ENCODE data around the gene GEMIN4.

The GEMIN4 gene

GRCh38 chr17:752002-752619, at the start of gene GEMIN4:
TSS of gene GEMIN4 (minus strand) at chr17:752264. CDS start at chr17:752142, 122 bp downstream.
- H3K27ac ChIP-seq (ENCODE audit: low read length) = peak within 1 kb of the TSS; percentile 38
- peaks cover 4% of the 10 kb centered on the region; the same call in 1 of the 2 replicates for H3K9me3 ChIP-seq (ENCODE audit: insufficient read depth, low read depth, low read length)
- H3K27me3 ChIP-seq (ENCODE audit: insufficient read depth, low read length) = no peaks in the 10 kb centered on the region
- H3K4me1 ChIP-seq (ENCODE audit: insufficient read depth, low read length) = peaks cover 4% of the 10 kb centered on the region; the same call in 1 of the 2 replicates
- peaks cover 28% of the 10 kb centered on the region for H3K36me3 ChIP-seq (ENCODE audit: insufficient read depth, low read depth, low read length)
- H3K9ac ChIP-seq (ENCODE audit: low read depth, low read length) = peak within 1 kb of the TSS; percentile 86
- peak within 1 kb of the TSS; percentile 84 for H3K4me3 ChIP-seq (ENCODE audit: low read length)

GRCh38 chr17:801660-802059, 49.6 kb upstream of the GEMIN4 start:
- H3K9ac ChIP-seq (ENCODE audit: low read depth, low read length) = no peak overlapping the region
- peaks cover 34% of the 10 kb centered on the region for H3K36me3 ChIP-seq (ENCODE audit: insufficient read depth, low read depth, low read length)
- no peak overlapping the region for H3K4me3 ChIP-seq (ENCODE audit: low read length)
- no peaks in the 10 kb centered on the region for H3K4me1 ChIP-seq (ENCODE audit: insufficient read depth, low read length)
- H3K9me3 ChIP-seq (ENCODE audit: insufficient read depth, low read depth, low read length) = no peaks in the 10 kb centered on the region
- H3K27me3 ChIP-seq (ENCODE audit: insufficient read depth, low read length) = no peaks in the 10 kb centered on the region
- no peak overlapping the region for H3K27ac ChIP-seq (ENCODE audit: low read length)

GRCh38 chr17:800446-801242, 48.6 kb upstream of the GEMIN4 start:
- H3K27ac ChIP-seq (ENCODE audit: low read length) = no peak overlapping the region
- no peaks in the 10 kb centered on the region for H3K4me1 ChIP-seq (ENCODE audit: insufficient read depth, low read length)
- H3K27me3 ChIP-seq (ENCODE audit: insufficient read depth, low read length) = no peaks in the 10 kb centered on the region
- H3K36me3 ChIP-seq (ENCODE audit: insufficient read depth, low read depth, low read length) = peaks cover 36% of the 10 kb centered on the region
- no peak overlapping the region for H3K9ac ChIP-seq (ENCODE audit: low read depth, low read length)
- H3K9me3 ChIP-seq (ENCODE audit: insufficient read depth, low read depth, low read length) = no peaks in the 10 kb centered on the region
- H3K4me3 ChIP-seq (ENCODE audit: low read length) = no peak overlapping the region

- Histone ChIP-seq H3K27me3 (ENCODE audit: insufficient read depth, low read length) (no peaks in the 10 kb centered on the region), H3K36me3 (ENCODE audit: insufficient read depth, low read depth, low read length) (peaks cover 36% of the 10 kb centered on the region), H3K9ac (ENCODE audit: low read depth, low read length) (no peak overlapping the region), H3K4me3 (ENCODE audit: low read length) (no peak overlapping the region), H3K27ac (ENCODE audit: low read length) (no peak overlapping the region), H3K9me3 (ENCODE audit: insufficient read depth, low read depth, low read length) (no peaks in the 10 kb centered on the region), H3K4me1 (ENCODE audit: insufficient read depth, low read length) (no peaks in the 10 kb centered on the region)
Measured at GRCh38 chr17:799261-799660, 47.2 kb upstream of the GEMIN4 start.

GRCh38 chr17:798246-798645, 46.2 kb upstream of the GEMIN4 start:
- H3K4me3 ChIP-seq (ENCODE audit: low read length) = no peak overlapping the region
- peaks cover 29% of the 10 kb centered on the region for H3K36me3 ChIP-seq (ENCODE audit: insufficient read depth, low read depth, low read length)
- no peaks in the 10 kb centered on the region for H3K27me3 ChIP-seq (ENCODE audit: insufficient read depth, low read length)
- H3K9ac ChIP-seq (ENCODE audit: low read depth, low read length) = no peak overlapping the region; the same call in 1 of the 2 replicates
- H3K9me3 ChIP-seq (ENCODE audit: insufficient read depth, low read depth, low read length) = no peaks in the 10 kb centered on the region
- H3K4me1 ChIP-seq (ENCODE audit: insufficient read depth, low read length) = no peaks in the 10 kb centered on the region
- no peak overlapping the region for H3K27ac ChIP-seq (ENCODE audit: low read length)

DNA sequence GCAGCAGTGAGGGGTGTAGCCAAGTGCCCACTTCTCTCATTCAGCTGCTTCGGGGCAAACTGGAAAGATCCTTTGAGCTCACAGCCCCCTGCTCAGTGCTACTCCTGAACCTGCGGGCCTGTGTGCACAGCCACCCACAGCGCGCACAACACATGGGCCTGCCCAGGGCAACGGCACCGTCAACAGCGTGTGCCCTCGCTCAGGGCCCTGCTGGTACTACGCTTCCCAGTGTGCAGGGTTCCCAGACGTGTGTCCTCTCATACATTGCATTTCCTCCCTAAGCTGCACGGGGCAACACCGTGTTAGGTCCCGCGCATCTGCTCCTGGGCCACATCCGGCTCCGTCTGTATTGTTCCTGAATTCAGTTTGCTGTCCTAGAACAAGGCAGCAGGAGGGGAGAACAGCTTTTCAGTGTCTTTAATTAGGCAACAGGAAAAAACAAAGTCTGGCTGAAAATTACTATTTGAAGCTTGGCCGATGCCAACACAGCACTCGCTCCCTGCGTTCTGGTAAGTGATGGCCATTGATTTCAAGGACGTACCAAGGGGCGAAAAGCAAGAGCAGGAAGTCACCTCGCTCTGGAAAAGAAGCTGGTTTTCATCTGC, 45.3 kb upstream of the GEMIN4 start:
- H3K4me1 ChIP-seq (ENCODE audit: insufficient read depth, low read length) = no peaks in the 10 kb centered on the region
- H3K36me3 ChIP-seq (ENCODE audit: insufficient read depth, low read depth, low read length) = peaks cover 29% of the 10 kb centered on the region
- no peaks in the 10 kb centered on the region for H3K9me3 ChIP-seq (ENCODE audit: insufficient read depth, low read depth, low read length)
- H3K4me3 ChIP-seq (ENCODE audit: low read length) = no peak overlapping the region
- no peaks in the 10 kb centered on the region for H3K27me3 ChIP-seq (ENCODE audit: insufficient read depth, low read length)
- no peak overlapping the region for H3K27ac ChIP-seq (ENCODE audit: low read length)
- H3K9ac ChIP-seq (ENCODE audit: low read depth, low read length) = no peak overlapping the region

GRCh38 chr17:796609-797008, 44.5 kb upstream of the GEMIN4 start:
- no peak overlapping the region for H3K27ac ChIP-seq (ENCODE audit: low read length)
- H3K27me3 ChIP-seq (ENCODE audit: insufficient read depth, low read length) = no peaks in the 10 kb centered on the region
- H3K9me3 ChIP-seq (ENCODE audit: insufficient read depth, low read depth, low read length) = no peaks in the 10 kb centered on the region
- H3K9ac ChIP-seq (ENCODE audit: low read depth, low read length) = no peak overlapping the region
- no peaks in the 10 kb centered on the region for H3K4me1 ChIP-seq (ENCODE audit: insufficient read depth, low read length)
- no peak overlapping the region for H3K4me3 ChIP-seq (ENCODE audit: low read length)
- H3K36me3 ChIP-seq (ENCODE audit: insufficient read depth, low read depth, low read length) = peaks cover 37% of the 10 kb centered on the region

GRCh38 chr17:795721-796120, 43.7 kb upstream of the GEMIN4 start:
- Histone ChIP-seq H3K9ac (ENCODE audit: low read depth, low read length) (no peak overlapping the region), H3K4me1 (ENCODE audit: insufficient read depth, low read length) (no peaks in the 10 kb centered on the region), H3K27ac (ENCODE audit: low read length) (no peak overlapping the region), H3K36me3 (ENCODE audit: insufficient read depth, low read depth, low read length) (peaks cover 44% of the 10 kb centered on the region), H3K4me3 (ENCODE audit: low read length) (no peak overlapping the region), H3K9me3 (ENCODE audit: insufficient read depth, low read depth, low read length) (no peaks in the 10 kb centered on the region), H3K27me3 (ENCODE audit: insufficient read depth, low read length) (no peaks in the 10 kb centered on the region)

- H3K9ac ChIP-seq (ENCODE audit: low read depth, low read length) = no peak overlapping the region
Measured at GRCh38 chr17:795276-795675, 43.2 kb upstream of the GEMIN4 start.

GRCh38 chr17:794876-795275, 42.8 kb upstream of the GEMIN4 start:
- Histone ChIP-seq H3K4me1 (ENCODE audit: insufficient read depth, low read length) (no peaks in the 10 kb centered on the region), H3K9me3 (ENCODE audit: insufficient read depth, low read depth, low read length) (no peaks in the 10 kb centered on the region), H3K36me3 (ENCODE audit: insufficient read depth, low read depth, low read length) (peaks cover 41% of the 10 kb centered on the region), H3K4me3 (ENCODE audit: low read length) (no peak overlapping the region), H3K27ac (ENCODE audit: low read length) (no peak overlapping the region), H3K27me3 (ENCODE audit: insufficient read depth, low read length) (no peaks in the 10 kb centered on the region), H3K9ac (ENCODE audit: low read depth, low read length) (0 out of 2 replicates have a peak overlapping the region, but pooled peaks have one; percentile 10)

More at GRCh38 chr17:795276-795675, 43.2 kb upstream of the GEMIN4 start:
- no peak overlapping the region for H3K27ac ChIP-seq (ENCODE audit: low read length)
- H3K27me3 ChIP-seq (ENCODE audit: insufficient read depth, low read length) = no peaks in the 10 kb centered on the region
- no peak overlapping the region for H3K4me3 ChIP-seq (ENCODE audit: low read length)
- H3K9me3 ChIP-seq (ENCODE audit: insufficient read depth, low read depth, low read length) = no peaks in the 10 kb centered on the region
- peaks cover 41% of the 10 kb centered on the region for H3K36me3 ChIP-seq (ENCODE audit: insufficient read depth, low read depth, low read length)
- no peaks in the 10 kb centered on the region for H3K4me1 ChIP-seq (ENCODE audit: insufficient read depth, low read length)

DNA sequence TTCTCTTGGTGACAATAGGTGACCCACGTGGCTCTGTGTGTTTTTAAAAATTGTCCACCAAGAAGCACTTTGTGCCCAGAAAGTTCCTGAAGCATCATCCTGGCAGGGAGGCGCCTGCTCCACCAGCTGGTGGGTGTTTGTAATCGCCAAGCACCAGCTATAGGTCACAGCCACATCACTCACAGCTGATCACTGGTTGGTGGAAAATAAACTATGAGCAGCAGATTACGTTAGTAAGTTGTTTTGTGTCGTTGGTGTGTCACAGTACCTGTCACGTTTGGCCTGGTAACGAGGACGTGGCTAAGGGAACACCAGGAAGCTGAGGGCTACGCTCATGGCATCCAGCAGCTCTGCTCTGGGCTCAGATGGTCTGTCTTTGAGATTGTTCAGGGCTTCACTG, 40.2 kb upstream of the GEMIN4 start:
- H3K4me1 ChIP-seq (ENCODE audit: insufficient read depth, low read length) = no peaks in the 10 kb centered on the region
- H3K27me3 ChIP-seq (ENCODE audit: insufficient read depth, low read length) = no peaks in the 10 kb centered on the region
- peaks cover 57% of the 10 kb centered on the region for H3K36me3 ChIP-seq (ENCODE audit: insufficient read depth, low read depth, low read length)
- no peak overlapping the region for H3K9ac ChIP-seq (ENCODE audit: low read depth, low read length)
- H3K9me3 ChIP-seq (ENCODE audit: insufficient read depth, low read depth, low read length) = no peaks in the 10 kb centered on the region
- no peak overlapping the region for H3K4me3 ChIP-seq (ENCODE audit: low read length)
- no peak overlapping the region for H3K27ac ChIP-seq (ENCODE audit: low read length)

DNA sequence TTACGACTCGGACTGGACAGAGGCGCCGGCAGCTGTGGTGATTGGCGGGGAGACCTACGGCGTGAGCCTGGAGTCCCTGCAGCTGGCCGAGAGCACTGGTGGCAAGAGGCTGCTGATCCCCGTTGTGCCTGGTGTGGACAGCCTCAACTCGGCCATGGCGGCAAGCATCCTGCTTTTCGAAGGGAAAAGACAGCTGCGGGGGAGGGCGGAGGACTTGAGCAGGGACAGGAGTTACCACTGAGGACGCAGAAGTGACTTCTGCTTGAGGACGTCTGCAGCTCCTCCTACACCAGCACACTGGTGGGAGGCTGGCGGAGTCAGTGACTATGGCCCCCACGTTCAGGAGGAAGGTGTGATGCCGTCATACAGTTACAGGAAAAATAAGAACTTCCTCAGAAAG, 39.8 kb upstream of the GEMIN4 start:
- Histone ChIP-seq H3K27ac (ENCODE audit: low read length) (no peak overlapping the region), H3K27me3 (ENCODE audit: insufficient read depth, low read length) (no peaks in the 10 kb centered on the region), H3K36me3 (ENCODE audit: insufficient read depth, low read depth, low read length) (peaks cover 56% of the 10 kb centered on the region), H3K4me3 (ENCODE audit: low read length) (no peak overlapping the region), H3K4me1 (ENCODE audit: insufficient read depth, low read length) (no peaks in the 10 kb centered on the region), H3K9ac (ENCODE audit: low read depth, low read length) (no peak overlapping the region), H3K9me3 (ENCODE audit: insufficient read depth, low read depth, low read length) (no peaks in the 10 kb centered on the region)
